T-helper 1 cell treated with Interleukin-12 subunit alpha and Interleukin-12 subunit beta and Interleukin-4 antibody, amounts not matched to agents 30 μg/mL and 1 μg/mL, for 36 hours (primary cell): ENCODE results near the gene SP2.
"Not testable (repeated sequence)": the region's sequence is repeated elsewhere in the genome, so short reads cannot be mapped to it uniquely, and the experiment has no call there.

Source experiments
- H3K27ac Mint-ChIP-seq: one replicate; pipeline ENCODE4 v1.8.0; 2021; ENCODE audit warnings: mild to moderate bottlenecking, mixed read lengths
- H3K27me3 Mint-ChIP-seq: one replicate; pipeline ENCODE4 v1.8.0; 2021; ENCODE audit warnings: low read depth, mixed read lengths
- H3K36me3 Mint-ChIP-seq: one replicate; pipeline ENCODE4 v1.8.0; 2021; ENCODE audit warnings: low read depth, mixed read lengths
- H3K4me1 Mint-ChIP-seq: one replicate; pipeline ENCODE4 v1.8.0; 2021; ENCODE audit warnings: low read depth, mixed read lengths
- H3K4me3 Mint-ChIP-seq: one replicate; pipeline ENCODE4 v1.8.0; 2021; ENCODE audit warnings: mild to moderate bottlenecking, moderate library complexity, mixed read lengths
- H3K9me3 Mint-ChIP-seq: one replicate; pipeline ENCODE4 v1.8.0; 2021; ENCODE audit warnings: mixed read lengths

The SP2 gene

GRCh38 chr17:47915776-47916398, 19.9 kb downstream of the SP2 start:
- H3K4me1 Mint-ChIP-seq, result peaks cover 16% of the 10 kb centered on the region
- H3K9me3 Mint-ChIP-seq, result no peaks in the 10 kb centered on the region
- peaks cover 23% of the 10 kb centered on the region for H3K36me3 Mint-ChIP-seq
- no peak overlapping the region for H3K27ac Mint-ChIP-seq
- H3K4me3 Mint-ChIP-seq, result no peak overlapping the region
- H3K27me3 Mint-ChIP-seq, result no peaks in the 10 kb centered on the region

GRCh38 chr17:47916489-47917208, 20.6 kb downstream of the SP2 start:
- Mint-ChIP-seq H3K4me3 (no peak overlapping the region), H3K27me3 (no peaks in the 10 kb centered on the region), H3K27ac (no peak overlapping the region), H3K9me3 (no peaks in the 10 kb centered on the region), H3K36me3 (peaks cover 26% of the 10 kb centered on the region), H3K4me1 (peaks cover 16% of the 10 kb centered on the region)

DNA sequence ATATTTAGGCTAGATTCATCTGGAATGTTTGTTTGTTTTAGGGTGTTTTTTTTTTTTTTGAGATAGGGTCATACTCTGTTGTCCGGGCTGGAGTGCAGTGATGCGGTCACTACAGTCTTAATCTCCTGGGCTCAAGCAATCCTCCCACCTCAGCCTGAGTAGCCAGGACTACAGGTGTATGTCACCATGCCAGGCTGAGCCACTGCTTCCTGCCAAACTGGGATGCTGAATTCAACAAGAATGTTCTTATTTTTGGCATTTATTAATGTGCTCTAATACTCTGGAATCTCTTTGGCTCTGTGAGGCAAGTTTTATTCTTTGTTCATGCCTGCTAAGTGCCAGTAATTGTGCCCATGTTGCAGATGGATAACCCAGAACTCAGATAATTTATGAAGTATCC, 21.5 kb downstream of the SP2 start:
- no peak overlapping the region for H3K27ac Mint-ChIP-seq
- peaks cover 16% of the 10 kb centered on the region for H3K4me1 Mint-ChIP-seq
- no peaks in the 10 kb centered on the region for H3K9me3 Mint-ChIP-seq
- no peaks in the 10 kb centered on the region for H3K27me3 Mint-ChIP-seq
- H3K36me3 Mint-ChIP-seq, result peaks cover 30% of the 10 kb centered on the region
- no peak overlapping the region for H3K4me3 Mint-ChIP-seq

GRCh38 chr17:47918006-47918405, 22.0 kb downstream of the SP2 start:
- Mint-ChIP-seq H3K9me3 (no peaks in the 10 kb centered on the region), H3K4me1 (peaks cover 16% of the 10 kb centered on the region), H3K36me3 (peaks cover 30% of the 10 kb centered on the region), H3K27ac (no peak overlapping the region), H3K27me3 (no peaks in the 10 kb centered on the region), H3K4me3 (no peak overlapping the region)

- H3K27me3 Mint-ChIP-seq, result no peaks in the 10 kb centered on the region
- H3K4me3 Mint-ChIP-seq, result no peak overlapping the region
- no peak overlapping the region for H3K27ac Mint-ChIP-seq
- no peaks in the 10 kb centered on the region for H3K9me3 Mint-ChIP-seq
- peaks cover 33% of the 10 kb centered on the region for H3K36me3 Mint-ChIP-seq
- peaks cover 16% of the 10 kb centered on the region for H3K4me1 Mint-ChIP-seq
Measured at GRCh38 chr17:47918991-47919390, 23.0 kb downstream of the SP2 start.

DNA sequence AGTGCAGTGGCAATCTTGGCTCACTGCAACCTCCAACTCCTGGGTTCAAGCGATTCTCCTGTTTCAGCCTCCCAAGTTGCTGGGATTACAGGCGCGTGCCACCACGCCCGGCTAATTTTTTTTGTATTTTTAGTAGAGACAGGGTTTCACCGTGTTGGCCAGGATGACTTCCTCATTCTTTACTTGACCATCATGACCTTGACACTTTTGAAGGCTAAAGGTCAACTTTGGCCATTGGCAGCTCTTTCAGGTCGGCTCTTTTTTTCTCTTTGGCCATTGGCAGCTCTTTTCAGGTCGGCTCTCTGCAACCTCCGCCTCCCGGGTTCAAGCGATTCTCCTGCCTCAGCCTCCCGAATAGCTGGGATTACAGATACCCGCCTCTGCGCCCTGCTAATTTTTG, 23.9 kb downstream of the SP2 start:
- Mint-ChIP-seq H3K36me3 (peaks cover 36% of the 10 kb centered on the region), H3K4me1 (peaks cover 14% of the 10 kb centered on the region)
- not testable (repeated sequence) for H3K27me3 Mint-ChIP-seq, H3K9me3 Mint-ChIP-seq, H3K4me3 Mint-ChIP-seq, H3K27ac Mint-ChIP-seq

- Mint-ChIP-seq H3K27me3 (no peaks in the 10 kb centered on the region), H3K36me3 (peaks cover 35% of the 10 kb centered on the region), H3K27ac (no peak overlapping the region), H3K4me3 (no peak overlapping the region), H3K9me3 (no peaks in the 10 kb centered on the region), H3K4me1 (peaks cover 2% of the 10 kb centered on the region)
Measured at GRCh38 chr17:47924785-47925677, 29.0 kb downstream of the SP2 start.

DNA sequence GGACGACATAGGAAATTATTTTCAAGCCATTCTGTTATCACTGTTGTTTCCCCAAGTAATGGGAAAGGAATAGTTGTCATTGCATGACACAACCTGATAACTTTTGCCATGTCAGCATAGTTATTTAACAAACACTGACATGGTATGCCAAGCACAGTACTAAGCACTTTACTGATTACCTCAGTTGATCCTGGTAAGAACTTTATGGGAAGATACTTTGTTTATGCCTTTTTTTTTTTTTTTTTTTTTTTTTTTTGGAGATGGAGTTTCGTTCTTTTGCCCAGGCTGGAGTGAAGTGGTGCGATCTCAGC, 29.6 kb downstream of the SP2 start:
- Mint-ChIP-seq H3K27ac (no peak overlapping the region), H3K27me3 (no peaks in the 10 kb centered on the region), H3K36me3 (peaks cover 35% of the 10 kb centered on the region)

GRCh38 chr17:47927821-47928400, 31.9 kb downstream of the SP2 start:
- Mint-ChIP-seq H3K27me3 (no peaks in the 10 kb centered on the region), H3K36me3 (peaks cover 29% of the 10 kb centered on the region), H3K4me3 (no peak overlapping the region), H3K4me1 (peaks cover 2% of the 10 kb centered on the region), H3K27ac (no peak overlapping the region), H3K9me3 (no peaks in the 10 kb centered on the region)

More for the DNA sequence above, 29.6 kb downstream of the SP2 start:
- no peak overlapping the region for H3K4me3 Mint-ChIP-seq
- H3K9me3 Mint-ChIP-seq, result no peaks in the 10 kb centered on the region
- peaks cover 2% of the 10 kb centered on the region for H3K4me1 Mint-ChIP-seq

GRCh38 chr17:47928415-47928814, 32.4 kb downstream of the SP2 start:
- H3K27ac Mint-ChIP-seq, result no peak overlapping the region
- peaks cover 29% of the 10 kb centered on the region for H3K36me3 Mint-ChIP-seq
- H3K9me3 Mint-ChIP-seq, result no peaks in the 10 kb centered on the region
- peaks cover 2% of the 10 kb centered on the region for H3K4me1 Mint-ChIP-seq
- no peak overlapping the region for H3K4me3 Mint-ChIP-seq
- no peaks in the 10 kb centered on the region for H3K27me3 Mint-ChIP-seq

DNA sequence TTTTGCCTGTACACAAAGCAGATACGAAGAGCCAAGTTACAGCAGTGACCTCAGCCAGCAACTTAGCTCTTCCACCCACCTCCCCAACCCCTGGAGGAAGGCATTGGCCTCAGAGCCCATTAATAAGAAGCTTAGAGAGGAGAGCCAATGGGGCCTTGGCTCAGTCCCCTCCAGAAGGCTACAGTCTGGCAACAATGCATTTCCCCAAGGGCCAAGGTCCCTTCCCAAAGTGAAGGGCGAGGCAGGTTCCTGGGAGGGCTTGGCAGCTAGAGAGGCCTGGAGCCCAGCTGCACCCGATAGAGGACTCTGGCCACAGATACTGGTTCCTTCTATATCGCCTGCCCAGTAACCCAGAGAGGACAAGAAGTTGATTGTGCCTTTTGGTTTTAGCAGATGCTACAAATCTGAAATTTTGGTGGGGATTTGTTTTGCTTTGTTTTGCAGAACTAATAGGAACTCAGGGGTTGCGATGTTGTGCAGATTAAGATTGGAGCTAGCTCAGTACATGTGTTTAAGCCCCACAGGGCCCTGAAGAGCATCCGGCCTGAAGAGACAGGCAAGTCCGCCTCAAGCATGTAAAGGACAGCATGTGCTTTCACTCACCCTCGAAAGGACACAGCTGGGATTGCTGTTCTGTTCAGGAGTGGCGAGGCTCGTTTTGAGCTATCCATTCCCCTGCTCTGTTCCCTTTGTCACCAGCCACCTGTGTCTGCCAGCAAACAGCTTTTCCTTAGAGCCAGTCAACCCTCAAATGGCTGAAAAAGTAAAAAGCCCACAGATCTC, 33.4 kb downstream of the SP2 start:
- Mint-ChIP-seq H3K27me3 (no peaks in the 10 kb centered on the region), H3K27ac (no peak overlapping the region), H3K4me1 (peaks cover 2% of the 10 kb centered on the region), H3K9me3 (no peaks in the 10 kb centered on the region), H3K36me3 (peaks cover 26% of the 10 kb centered on the region), H3K4me3 (no peak overlapping the region)

DNA sequence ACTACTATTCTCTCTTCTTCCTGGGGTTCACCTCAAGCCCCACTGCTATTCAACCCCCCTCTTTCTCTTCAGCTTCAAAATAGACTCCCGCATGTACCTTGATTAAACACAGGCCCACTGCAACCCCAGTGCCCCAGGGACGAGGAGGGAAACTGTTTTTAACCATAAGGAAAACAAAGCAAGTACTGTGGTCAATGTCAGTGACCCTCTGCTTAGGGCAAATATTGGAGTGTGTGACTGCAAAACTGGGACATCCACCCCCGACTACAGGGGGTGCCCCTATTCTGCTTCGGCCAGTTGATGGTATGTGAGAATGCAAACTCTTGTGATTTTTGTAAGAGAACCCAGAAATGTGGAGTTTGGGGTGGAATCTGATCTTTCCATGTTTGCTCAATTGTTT, 35.8 kb downstream of the SP2 start:
- Mint-ChIP-seq H3K27ac (no peak overlapping the region), H3K27me3 (no peaks in the 10 kb centered on the region), H3K4me1 (peaks cover 1% of the 10 kb centered on the region), H3K9me3 (no peaks in the 10 kb centered on the region), H3K4me3 (no peak overlapping the region), H3K36me3 (peaks cover 12% of the 10 kb centered on the region)

- Mint-ChIP-seq H3K36me3 (peaks cover 4% of the 10 kb centered on the region), H3K27ac (no peak overlapping the region), H3K4me3 (no peak overlapping the region), H3K27me3 (no peaks in the 10 kb centered on the region), H3K9me3 (no peaks in the 10 kb centered on the region), H3K4me1 (peaks cover under 1% of the 10 kb centered on the region)
Measured at GRCh38 chr17:47934856-47935255, 38.8 kb downstream of the SP2 start.

DNA sequence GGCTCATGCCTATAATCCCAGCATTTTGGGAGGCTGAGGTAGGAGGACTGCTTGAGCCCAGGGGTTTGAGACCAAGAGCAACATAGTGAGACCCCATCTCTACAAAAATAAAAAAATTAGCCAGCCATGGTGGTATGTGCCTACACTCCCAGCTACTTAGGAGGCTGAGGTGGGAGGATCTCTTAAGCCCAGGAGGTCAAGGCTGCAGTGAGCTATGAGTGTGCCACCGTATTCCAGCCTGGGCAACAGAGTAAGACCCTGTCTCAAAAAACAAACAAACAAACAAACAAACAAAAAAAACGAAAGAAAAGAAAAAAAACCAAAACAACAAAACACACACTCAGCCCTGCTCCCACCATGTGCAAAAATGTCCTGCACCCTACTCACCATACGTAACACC, 39.4 kb downstream of the SP2 start:
- H3K36me3 Mint-ChIP-seq, H3K9me3 Mint-ChIP-seq, H3K4me3 Mint-ChIP-seq, H3K27ac Mint-ChIP-seq, H3K4me1 Mint-ChIP-seq, H3K27me3 Mint-ChIP-seq: not testable (repeated sequence)
